Caki2 (cell line): ENCODE results near the gene GPR6. TPM values are rescaled to one million over a fixed set of nuclear protein-coding genes. Genes with fewer than 3 reads are reported as not detected.

ENCODE experiments used
- DNase-seq: peaks from one replicate; pipeline ENCODE4 v3.0.0-alpha.2; 2015; ENCODE audit warnings: low read depth
- in situ Hi-C: cut with HindIII; loops from 2 replicates; pipeline ENCODE4 v1.10.0; 2016; ENCODE audit warnings: low sequenced_read_pairs, low pct_unique_long_range_greater_than_20kb, mixed read lengths
- total RNA-seq: library from RNA; depleted of rRNA; stranded (reverse); fragments of >200 nt; shearing (Covaris generic); gene quantifications from 2 replicates; pipeline ENCODE4 v1.2.3, GENCODE V29; 2014; ENCODE audit warnings: low replicate concordance; rRNA removed

The GPR6 gene
- total RNA-seq, 1 experiment from 2014 or later = not detected

DNA sequence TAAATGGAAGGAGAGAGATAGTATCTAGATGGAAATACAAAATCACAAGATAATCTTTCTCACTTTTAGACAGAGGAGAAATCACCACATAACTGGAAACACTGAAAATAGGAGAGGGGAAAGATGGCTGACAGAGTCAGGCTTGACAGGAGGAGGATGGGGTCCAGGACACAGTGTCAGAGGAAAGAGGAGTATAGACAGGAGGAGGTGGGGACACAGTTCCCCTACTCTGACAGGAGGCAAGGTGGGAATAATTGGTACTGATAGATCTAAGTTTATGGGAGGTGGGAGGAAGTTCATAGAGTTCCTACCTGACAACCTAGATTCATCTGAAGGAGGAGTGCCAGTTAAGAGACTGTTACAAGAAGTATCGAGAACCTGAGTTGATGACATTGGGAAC is 9.1 kb downstream of the GPR6 start:
- no peak for DNase-seq
- in situ Hi-C loops = no loop called here

DNA sequence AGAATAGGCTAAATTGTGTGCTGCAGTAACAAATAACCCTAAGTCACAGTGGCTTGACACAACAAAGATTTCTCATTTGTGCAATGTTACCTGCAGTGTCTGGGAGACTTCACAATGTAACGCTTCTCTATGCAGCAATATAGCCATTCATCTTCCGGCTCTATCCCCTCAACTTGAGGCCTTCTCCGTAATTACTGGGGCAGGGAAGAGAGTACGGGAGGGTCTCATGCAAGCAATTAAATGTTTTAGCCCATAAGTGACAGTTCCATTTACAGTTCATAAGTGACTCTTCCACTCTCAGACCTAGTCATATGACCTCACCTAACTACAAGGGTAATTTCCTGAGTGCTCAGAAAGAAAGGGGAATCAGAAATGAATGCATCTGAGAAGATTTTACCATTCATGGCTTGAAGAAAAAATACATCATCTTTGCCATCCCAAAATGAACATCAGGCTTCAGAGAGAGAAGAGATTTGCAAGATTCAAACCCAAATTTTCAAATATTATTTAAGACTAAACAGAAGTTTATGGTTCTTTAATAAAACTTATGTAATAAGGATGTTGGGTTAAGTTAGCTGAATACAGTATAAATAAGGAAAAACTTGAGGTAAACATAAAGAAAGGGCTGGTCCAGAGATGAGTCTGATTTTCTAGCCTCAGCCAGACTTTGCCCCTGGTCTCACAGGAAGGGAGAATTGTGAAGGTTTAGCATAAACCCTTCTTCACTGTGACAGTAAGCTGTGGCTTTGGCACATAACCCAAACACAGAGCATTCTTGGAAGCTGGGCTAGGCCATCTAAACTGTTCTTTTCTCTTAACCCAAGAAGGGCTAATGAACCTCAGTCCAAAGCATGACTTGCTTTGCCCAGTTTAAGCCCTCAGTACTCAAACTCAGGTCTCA is 13.3 kb downstream of the GPR6 start:
- in situ Hi-C loops = no loop called here
- no peak for DNase-seq

DNA sequence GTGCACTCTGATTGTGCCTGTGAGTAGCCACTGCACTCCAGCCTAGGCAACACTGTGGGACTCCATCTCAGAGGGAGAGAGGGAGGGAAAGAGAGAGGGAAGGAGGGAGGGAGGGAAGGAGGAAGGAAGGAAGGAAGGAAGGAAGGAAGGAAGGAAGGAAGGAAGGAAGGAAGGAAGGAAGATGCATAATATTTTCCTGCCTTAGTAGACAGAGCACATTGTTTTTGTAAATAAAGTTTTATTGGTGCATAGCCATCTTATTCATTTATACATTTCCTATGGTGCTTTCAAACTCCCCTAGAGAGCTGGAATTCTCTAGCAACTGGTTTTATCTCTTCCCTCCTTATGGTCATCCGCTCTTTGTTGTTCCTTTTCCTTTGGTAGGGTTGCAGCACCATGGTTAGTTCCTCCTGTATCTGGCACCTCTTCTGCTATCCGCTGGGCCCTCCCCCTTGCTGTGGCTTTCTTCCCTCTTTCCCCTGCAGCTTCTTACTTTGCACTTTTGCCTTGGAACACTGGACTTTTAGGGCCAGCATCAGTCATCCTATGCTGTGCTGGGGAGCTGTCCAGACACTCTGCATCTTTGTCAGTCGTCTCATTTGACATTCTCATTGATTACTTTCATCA is 20.2 kb downstream of the GPR6 start:
- in situ Hi-C loops = no loop called here
- no peak for DNase-seq

DNA sequence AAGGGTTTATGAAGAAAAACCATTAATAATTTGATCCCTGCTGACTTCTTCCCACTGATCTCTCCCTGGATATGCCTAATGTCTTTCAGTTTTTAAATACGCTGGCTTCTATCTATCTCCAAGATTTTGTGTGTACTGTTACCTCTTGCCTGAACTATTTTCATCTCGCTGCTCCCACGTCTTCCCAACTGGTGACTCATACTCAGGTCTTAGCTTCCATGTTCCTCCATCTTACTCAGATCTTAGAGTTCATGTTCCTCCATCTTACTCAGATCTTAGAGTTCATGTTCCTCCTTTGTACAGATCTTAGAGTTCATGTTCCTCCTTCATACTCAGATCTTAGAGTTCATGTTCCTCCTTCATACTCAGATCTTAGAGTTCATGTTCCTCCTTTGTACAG is 21.6 kb downstream of the GPR6 start:
- in situ Hi-C loops = no loop called here
- no peak for DNase-seq

DNA sequence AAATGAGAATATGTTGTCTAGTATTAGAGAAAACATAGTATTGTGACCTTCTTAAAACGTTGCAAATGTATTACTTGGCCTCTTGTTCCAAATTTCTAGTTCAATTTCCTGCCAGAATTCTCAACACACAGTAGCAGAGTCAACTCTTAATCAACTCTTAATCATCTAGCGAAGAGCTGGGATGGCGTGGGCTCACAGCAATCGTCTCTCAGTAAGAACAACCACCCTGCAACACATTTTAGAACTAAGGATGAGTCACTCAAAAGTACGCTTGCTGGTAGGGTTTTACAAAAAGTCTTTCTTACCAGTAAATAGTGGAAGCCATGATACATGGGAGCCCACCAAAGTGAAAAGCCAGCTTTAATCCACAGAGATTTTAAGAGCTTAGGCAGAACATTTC is 24.6 kb downstream of the GPR6 start:
- in situ Hi-C loops = no loop called here
- no peak for DNase-seq

DNA sequence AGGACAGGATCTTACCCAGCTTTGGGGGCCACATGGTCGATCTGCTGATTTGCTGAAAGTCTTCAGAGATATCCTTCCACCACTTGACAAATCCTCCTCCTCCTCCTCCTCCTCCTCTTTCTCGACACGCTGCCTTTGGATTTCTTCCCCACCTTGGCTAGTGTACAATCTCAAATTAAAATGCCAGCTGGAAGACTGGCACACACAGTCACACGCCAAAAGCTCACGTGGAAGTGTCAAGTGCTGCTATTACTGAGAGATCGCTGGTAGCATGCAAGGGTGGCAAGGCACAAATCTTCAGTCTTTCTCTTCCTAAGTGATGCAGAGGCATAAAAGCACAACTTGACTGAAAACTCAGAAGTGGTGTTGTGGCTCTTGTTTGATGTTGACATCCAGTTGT is 35.3 kb downstream of the GPR6 start:
- in situ Hi-C loops = no loop called here
- DNase-seq = no peak

DNA sequence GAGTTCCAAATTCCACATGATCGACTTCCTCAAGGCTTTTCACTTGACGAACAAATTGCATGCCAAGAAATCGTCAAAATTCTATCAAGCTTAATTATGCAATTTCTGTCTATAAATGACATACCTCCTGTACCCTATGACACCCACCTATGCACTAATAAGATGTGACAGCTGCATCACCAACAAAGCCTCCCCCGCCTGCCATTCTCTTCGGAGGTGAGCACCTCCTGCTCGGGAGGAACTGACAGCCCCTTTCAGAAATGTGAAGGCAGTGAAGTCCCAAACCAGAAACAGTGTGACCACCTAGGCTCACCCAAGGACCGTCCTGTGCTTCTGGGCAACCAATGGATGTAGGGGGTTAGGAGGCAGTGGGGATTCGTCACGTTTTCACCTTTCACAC is 37.1 kb downstream of the GPR6 start:
- no peak for DNase-seq
- in situ Hi-C loops = no loop called here

DNA sequence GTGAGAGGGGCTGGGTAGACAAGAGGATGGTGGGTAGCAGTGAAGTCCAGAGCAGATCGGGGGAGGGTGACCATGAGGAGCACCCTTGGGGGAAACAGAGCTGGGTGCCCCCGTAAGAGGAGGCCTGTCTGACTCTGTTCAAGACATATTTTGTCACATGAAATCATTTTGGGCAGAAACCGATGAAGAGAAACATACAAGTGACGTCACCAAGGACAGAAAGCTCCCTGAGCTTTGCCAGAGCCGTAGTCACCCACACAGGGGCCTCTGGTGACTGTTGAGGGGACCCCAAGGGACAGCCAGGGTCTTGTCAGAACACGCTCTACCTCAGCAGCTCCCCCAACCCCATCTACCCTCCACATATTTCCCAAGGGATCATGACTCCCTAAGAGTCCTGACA is 39.2 kb downstream of the GPR6 start:
- in situ Hi-C loops = no loop called here
- DNase-seq = no peak

DNA sequence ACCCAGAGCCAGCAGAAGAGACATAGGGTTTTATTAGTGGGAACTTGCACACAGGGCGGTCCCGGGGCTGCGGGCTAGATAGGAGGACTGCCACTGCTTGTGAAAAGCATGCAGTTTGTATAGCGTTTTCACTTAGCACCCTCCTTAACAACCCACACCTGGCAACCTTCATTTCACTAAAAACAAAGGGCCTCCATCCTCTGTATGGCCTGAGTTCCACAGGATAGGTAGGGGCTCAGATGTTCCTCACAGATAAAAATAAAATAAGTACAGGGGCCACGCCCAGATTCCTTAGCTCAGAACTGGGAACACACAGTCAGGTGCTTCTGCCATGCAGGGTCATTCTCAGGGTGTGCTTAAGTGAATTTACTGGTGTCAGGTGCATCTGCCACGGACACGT is 39.8 kb downstream of the GPR6 start:
- in situ Hi-C loops = no loop called here
- no peak for DNase-seq

DNA sequence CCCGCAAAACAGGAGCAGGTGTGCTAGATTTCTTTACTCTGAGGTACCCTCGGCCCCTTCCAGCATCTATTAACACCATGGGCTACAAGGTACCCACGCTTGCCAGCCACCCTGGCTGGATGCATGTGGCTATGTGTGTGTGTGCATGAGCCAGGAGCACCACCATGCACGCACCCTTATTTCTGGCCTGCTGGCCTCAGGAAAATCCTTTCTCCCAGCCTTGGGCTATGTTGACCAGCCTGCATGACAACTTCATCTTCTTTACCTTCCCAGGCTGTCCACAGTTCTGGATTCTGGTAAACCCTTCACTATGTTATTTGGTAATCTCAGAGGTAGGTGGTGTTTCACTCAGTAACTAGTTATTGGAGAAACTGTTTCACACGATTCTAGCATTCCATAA is 40.4 kb downstream of the GPR6 start:
- in situ Hi-C loops = no loop called here
- DNase-seq = no peak

DNA sequence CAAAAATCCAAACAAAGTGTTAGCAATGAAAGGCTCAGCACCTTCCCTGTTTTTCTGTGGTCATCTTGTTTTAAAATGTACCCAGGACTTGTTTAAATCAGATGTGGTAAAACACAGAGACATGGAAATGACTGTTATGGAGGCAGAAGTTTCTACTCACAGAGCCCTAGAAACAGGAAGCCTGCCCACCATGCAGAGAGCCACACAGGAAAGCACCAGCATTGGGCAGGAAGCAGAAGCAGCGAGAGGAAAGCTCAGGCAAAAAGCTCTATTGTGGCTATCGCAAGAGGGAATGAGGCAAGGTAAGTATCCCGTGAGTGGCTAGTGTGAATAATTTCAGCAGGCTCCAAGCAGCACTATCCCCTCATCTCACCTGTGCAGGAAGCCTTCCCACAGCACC is 42.8 kb downstream of the GPR6 start:
- in situ Hi-C loops = no loop called here
- DNase-seq = no peak

DNA sequence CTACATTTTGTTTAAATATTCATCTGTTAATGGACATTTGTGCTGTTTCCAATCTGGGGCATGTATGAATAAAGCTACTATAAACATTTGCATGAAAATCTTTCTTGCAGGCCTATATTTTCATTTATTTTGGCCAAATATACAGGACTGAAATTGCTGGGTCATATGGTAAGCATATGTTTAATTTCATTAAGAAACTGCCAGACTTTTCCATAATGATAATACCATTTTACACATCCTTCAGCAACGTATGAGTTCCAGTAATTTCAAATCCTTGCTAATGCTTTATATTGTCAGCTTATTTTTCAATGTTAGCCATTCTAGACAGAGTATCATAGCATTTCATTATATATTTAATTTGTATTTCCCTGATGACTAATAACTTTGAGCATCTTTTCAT is 51.0 kb downstream of the GPR6 start:
- in situ Hi-C loops = no loop called here

More for the DNA sequence above, 51.0 kb downstream of the GPR6 start:
- no peak for DNase-seq

Other genes with a start within 250 kb of the GPR6 start
- gene WASF1, start 201.4 kb downstream of the GPR6 start, total RNA-seq = 21.9 and 26.5 TPM in 2 replicates
- 13.4 and 15.1 TPM in 2 replicates for gene CDC40, start 202.1 kb downstream of the GPR6 start, total RNA-seq